HG03378 (cell line): ENCODE data around the gene PALLD.

ENCODE experiments used
- ATAC-seq: cut with Tn5 transposase; IDR thresholded peaks from one replicate; pipeline ENCODE4 v1.9.1; 2021; ENCODE audit warnings: mild to moderate bottlenecking, moderate library complexity; ENCODE audit not compliant: unreplicated experiment

Gene PALLD

DNA sequence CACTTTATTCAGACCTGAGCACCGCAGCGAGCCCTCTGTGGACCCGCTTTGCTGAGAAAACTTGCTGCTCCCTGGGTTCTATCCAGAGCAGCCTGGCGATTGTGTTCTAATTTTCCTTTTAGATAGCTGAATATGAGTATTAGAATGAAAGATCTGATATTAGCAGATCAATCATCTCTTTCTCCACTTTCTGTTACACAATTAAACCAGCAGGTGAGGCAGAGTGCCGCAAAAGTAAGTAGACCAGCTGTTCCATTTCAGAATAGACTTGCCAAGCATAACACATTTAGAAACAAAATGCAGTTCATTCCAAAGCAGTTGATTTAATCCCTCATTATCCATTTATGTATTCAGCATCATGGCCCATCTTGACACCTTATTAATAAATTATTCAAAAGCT lies 58.6 kb downstream of the PALLD start:
- no peak for ATAC-seq

DNA sequence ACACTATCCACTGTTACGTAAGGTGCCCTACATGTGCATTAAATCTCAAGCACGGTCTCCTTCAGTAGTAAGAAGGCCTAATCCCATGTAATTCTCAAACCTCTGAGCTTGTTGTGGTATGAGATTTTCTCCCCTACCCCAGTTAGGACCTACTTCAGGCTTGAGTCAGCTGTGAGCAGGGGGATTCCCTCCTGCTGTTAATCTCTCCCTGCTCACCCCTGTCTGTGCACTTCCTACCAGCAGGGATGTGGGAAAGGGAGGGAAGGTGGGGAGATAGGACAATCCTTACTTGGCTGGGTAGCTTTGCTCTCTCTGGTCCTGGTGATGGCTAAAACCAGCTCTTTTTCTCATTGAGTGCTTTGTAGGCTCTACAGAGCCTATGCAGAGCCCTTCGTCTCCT lies 60.8 kb downstream of the PALLD start:
- ATAC-seq, result no peak

DNA sequence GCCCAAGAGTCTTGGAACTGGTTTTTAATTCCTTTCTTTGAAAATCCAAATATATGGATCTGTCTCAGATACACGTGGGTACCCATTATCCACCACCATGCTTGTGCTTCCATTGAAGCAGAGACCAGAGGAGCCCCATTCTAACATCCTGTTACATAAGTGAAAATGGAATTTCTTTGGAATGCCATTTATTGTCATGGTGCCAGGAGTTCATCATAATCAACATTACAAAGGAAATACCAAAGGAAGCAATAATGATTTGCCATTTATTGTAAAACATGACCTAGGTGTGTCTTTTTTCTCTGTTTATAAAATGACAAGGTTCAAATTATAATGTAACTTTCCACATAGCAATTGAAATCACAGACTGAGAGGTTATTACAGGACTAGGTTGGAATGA lies 61.7 kb downstream of the PALLD start:
- ATAC-seq, result no peak

DNA sequence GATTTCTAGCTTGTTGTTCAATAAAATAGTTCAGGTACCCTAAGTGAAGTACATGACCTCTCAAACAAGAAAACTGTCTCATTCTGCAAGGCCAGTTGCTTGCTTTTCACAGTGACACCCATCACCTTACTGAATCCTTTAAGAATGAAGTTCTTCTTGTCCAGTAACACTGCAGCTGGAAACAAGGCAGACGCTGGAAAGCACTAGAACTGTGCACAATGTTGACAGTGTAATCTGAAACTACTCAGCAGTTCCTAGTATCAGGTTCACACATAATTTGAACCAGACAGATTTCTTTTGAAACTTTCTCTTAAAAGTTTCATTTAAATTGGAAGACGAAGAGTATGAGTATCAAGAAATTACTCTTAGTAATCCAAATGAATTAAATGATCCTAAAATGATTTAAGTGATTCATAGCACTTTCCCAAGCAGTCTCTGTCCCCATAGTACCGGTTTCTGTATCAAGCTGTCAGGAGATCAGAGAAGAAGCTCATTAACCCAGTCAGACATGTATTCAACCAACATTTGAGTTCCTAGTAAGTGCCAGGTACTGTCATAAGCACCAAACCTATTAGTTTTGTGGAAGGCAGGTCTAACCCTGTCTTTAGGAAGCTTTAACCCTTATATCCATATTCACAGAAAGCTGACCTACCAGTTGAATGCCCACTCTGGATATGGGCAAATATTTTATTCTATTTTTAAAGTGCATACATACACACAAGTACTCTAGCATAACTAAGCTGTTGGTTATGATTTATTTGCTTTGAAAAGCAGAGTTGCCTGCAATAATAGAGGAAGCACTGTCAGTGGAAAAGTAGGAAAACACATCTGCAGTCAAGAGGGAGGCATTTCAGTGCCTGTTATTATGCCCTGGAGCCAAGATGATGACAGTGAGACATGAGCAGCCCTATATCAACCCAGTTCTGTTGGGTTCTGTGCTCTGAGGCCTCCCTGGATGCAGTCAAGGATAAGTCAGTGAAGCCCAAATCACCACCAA lies 63.6 kb downstream of the PALLD start:
- ATAC-seq, result no peak

DNA sequence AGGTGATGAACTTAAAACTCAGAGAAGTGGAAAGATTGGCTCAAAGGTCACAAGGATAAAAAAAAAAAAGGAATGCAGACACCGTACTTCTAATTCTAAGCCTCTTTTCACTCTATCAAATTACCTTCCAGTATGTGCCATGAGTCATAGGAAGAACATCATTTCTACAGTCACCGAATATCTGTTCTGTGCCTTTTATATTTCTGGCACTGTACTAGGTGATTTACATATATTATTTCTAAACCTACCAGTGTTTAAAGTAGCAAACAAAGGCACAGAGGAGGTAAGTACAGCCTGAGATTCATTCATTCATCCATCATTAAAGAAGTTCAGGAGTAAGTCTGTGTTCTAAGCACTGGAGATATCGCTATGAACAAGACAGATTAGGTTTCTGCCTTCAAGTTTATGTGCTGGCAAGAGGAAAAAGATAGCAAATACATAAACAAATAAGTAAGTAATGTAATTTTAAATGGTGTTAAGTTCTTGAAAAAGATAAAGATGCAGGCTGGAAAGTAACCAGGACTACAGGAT lies 65.3 kb downstream of the PALLD start:
- no peak for ATAC-seq

DNA sequence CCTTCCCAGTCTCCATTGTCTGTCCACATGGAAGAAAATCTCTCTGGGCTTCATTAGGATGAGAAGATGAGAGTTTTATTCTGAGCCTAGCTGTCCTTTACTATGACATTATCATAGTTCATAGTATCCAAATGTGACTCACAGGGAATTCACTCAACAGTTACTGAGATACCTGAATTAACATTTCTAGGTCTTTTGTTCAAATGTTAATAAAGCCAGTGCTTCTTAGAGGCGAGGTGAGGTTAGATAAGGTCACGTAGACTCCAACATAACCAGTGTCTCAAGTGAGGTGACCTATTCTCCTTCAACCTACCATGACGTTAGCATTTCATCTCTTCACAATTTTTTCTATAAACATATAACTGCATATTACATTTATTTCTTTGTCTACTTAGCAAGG lies 67.2 kb downstream of the PALLD start:
- ATAC-seq, result no peak

DNA sequence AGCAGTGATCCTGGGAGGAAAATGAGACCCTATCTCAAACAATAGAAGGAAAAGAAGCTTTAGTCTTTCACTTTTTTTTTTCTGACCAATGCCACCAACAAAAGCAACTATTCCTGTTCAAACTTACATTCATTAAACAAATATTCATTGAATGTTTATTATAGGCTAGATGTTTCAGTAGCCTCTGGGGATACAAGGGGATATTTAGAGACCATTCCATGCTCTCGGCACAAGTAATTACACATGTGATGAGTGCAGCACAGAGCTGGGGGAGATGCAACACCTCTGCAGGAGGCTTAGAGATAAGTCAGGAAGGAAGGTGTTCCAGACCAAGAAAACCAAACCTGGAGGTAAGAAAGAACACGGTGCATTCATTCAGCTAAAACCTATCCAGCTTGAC lies 68.3 kb downstream of the PALLD start:
- no peak for ATAC-seq

DNA sequence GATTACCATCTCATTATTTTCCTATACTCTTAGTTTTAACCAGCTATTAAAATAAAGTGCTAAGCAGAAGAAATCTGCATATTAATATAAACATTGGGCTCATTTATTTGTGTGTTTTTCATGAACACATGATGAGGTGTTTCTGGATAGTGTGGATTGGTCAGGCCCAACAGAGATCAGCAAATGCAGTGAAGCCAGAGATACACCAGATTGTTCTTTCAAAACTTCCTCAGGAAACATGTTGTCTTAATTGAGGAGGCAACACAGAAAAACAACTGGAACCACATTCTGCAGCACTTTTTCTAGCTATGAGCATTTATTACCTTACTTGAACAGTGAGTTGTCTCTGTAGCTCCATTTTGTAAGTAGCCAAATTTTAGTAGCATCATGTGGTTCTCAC lies 69.9 kb downstream of the PALLD start:
- ATAC-seq, result no peak

DNA sequence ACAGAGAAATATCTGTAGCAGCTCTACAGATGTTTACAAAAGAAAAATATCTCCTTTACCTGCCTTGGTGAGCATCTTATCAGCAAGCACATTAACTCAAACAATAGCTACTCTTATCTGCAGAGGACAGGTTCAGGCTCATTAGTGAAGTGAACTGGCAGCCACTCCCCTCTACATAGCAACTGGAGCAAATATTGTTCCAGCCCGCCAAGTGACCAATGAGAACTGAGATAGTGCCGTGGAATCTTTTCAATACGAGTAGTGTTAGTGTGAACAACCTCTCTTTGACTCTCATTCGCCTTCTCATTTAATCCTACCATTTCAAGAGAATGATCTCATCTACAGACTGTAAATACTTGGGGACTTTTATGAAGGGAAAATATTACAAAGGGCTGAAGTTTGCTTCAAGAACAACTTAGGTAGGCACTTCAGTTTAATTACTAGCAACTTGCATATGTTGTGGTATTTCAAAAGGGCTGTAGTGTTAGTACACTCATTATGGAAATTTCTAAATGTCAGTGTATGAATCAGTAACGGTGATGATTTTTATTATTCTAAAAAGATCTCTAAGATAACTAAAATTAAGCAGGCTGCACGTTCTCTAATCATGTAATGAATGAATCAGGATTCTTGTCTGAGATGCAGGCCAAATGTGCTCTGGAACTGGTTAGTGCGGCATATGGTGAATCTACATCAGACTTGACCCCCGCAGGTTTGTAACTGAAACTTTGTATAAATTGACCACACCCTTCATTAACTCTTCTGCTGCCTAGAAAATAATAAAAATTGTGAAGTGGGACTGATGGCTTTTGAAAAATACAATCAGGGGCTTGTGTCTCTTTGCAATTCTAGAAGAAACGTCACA lies 72.4 kb downstream of the PALLD start:
- ATAC-seq, result no peak

DNA sequence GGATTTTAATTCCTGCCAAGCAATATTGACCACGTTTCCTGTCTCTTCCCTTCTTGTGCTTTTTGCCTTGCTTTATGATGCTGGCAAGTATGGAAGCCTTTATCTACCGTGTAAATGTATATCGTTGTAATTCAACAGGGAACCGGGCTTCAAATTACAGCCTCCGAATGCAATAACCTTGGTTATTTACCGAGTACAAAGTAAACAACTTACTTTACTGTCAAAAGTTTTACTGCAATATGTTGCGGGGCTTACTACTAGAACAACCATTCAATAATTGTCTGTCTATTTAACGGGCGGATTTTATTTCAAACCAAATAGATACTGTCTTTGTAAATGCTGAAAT lies 73.1 kb downstream of the PALLD start:
- no peak for ATAC-seq

DNA sequence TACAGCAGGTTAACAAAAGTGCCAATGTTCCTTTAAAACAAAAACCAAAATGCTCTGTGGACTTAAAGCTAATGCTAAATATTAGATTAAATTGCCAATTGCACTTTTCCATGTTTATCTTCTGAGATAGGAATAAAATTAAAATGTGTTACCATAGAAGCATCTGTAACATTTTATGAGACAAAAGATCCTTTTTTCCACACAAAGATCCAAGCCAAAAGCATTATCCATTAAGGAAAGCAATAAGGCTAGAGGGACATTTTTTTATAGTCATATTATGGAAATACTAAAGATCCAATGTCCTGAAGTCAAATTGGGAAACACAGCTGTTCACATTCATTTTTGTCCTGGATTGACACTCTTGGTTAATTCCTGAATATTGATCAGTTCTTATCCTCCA lies 73.6 kb downstream of the PALLD start:
- no peak for ATAC-seq

DNA sequence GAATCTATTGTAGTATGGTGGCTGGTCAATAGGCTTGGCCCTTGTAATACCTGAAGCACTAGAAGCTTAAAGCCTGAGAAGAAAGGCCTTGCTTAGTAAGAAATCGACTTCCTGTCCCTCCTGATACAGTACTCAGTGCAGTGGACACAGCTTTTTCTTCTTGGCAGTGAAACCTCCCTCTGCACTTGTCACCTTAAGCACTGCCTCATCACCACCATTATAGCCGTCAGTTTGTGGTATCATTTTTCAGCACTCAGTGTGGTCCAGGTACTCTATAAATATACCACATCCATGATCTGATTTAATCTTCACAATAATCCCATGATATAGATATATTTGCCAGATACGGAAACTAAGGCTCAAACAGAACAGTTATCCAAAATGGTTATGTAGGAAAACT lies 75.2 kb downstream of the PALLD start:
- no peak for ATAC-seq

DNA sequence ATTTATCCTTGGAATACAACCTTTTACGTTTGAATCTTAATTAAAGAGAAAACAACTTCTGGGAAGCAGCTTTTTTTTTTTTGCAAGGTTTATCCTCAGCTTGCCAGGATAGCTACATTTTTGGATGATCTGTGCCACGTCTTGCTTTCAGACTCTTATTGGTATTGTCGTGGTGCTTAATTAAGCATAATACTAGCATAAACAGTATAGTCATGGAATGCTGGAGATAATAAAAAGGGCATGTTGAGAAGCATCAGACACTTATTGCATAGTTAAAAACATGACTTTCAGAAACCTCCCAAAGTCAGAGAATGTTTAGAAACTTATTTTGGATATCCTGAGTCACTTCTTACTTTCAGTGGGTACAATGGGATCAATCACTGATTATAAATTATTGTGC lies 77.0 kb downstream of the PALLD start:
- no peak for ATAC-seq

DNA sequence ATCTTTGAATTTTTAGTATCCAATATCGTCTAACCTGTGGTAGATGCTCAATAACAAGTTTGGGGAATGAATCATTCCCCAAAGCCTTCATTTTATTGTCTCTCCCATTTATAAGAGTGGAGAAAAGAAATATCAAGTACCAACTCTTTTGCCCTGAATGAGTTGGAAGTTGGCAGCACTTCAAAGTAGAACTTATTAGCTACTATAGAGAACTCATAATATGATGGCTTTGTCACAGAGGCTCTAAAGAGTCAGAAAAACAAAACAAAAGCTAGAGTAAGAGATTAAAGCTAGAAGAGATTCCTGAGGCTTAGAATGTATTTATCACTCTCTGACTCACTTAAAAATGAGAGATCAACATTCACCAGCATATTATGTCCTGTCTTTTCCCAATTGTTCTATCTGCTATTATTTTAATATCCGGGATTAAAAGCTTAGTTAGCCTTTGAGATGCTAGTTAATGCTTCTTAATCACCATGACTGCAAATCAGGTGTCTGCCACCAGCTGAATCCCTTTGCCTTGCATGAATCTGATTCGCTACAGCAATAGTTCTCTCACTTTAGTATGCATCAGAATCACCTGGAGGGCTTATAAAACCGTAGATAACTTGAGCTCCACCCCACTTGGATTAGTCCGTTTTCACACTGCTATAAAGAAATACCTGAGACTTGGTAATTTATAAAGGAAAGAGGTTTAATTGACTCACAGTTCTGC lies 77.9 kb downstream of the PALLD start:
- no peak for ATAC-seq

DNA sequence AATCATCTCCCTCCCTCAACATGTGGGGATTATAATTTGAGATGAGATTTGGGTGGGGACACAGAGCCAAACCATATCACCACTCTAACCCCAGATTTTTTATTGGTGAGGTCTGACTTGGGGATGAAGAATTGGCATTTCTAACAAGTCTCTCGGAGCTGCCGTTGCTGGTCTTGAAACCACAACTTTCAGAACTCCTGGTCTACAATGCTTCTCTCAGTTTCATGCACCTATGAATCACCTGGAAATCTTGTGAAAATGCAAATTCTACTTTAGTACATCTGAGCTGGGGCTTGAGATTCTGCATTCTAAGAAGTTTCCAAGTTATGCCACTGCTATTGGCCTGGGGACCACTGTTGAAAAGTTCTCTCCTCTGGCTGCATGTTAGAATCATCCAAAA lies 78.6 kb downstream of the PALLD start:
- no peak for ATAC-seq

DNA sequence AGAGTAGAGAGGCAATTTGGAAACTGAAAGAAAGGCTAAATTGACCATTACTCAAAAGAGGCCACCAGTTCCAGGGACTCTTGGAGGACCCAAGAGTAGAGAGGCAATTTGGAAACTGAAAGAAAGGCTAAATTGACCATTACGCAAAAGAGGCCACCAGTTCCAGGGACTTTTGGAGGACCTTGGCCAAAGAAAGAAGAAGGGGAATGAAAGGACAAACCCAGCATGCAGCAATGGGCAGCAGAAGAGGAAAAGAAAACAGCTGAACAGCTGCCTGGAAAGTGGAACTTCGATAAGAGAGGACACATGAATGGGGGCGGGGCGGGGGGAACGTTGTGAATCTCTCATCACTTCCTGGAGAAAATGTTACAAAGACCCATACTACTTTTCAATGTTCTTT lies 80.8 kb downstream of the PALLD start:
- no peak for ATAC-seq

DNA sequence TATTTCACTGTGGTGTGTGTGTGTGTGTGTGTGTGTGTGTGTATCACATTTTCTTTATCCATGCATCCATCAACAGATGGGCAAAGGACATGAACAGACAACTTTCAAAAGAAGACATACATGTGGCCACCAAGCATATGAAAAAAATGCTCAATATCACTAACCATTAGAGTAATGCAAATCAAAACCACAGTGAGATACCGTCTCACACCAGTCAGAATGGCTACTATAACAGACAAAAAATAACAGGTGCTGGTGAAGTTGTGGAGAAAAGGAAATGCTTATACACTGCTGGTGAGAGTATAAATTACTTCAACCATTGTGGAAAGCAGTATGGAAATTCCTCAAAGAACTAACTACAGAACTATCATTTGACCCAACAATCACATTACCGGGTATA lies 83.4 kb downstream of the PALLD start:
- no peak for ATAC-seq

DNA sequence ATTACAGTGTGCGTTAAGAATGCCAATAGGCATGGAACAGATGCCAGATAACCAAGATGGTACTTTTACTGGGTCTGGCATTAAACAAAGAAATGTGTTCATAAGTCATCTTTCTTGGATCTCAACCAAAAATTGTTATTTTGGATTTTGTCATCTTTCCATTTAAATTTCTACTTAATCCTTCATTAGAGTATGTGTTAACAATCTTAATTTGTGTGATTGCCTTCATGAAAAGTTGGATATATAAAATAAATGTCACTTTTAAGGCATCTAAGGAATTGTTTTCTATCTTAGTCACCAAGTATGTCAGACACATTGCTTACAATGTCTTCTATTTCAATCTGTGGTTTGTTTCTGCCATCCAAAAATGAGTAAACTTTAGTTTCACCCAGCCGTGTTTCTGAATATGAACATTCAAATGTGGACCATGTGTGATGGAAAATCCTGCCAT lies 87.5 kb downstream of the PALLD start:
- peak; percentile 59 for ATAC-seq

DNA sequence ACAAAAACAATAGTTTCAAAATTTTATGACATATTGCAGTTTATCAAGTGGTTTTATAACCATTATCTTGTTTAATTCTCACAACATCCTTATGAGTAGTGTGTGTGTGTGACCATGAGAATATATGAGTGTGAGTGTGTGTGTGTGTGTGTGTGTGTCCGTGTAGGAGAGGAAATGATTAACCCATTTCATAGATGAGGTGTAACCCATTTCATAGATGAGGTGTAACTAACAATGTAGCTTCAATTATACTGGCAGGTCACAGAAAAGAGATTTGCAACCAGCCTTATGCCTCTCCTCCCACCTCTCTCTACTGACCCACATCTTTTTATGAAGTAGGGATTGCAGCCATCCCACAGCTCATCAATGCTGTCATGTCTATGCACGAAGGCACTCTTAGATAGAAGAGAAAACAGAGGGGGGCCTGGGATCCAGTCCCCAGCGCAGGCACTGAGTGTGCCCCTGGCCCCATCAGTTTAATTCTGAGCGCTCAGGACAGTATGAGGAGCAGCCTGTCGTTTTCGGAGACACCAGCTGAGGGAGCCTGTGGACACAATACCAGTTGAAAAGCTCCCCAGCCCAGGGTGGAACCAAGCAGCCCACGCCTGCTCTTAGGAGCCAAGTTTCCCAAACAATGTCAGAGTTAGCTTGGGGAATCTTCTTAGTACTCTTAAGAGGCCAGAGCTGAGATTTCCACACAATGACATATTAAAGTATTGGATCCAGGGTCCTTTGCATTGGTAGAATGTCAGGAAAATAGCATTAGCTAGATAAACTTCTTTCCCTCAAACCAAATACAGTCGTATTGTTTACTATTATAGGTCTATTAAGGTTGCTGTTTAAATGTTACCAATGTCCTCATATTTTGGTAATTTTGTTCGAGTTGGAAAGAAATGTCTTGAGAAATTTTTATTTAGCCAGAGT lies 88.6 kb downstream of the PALLD start:
- peak; percentile 63 for ATAC-seq

DNA sequence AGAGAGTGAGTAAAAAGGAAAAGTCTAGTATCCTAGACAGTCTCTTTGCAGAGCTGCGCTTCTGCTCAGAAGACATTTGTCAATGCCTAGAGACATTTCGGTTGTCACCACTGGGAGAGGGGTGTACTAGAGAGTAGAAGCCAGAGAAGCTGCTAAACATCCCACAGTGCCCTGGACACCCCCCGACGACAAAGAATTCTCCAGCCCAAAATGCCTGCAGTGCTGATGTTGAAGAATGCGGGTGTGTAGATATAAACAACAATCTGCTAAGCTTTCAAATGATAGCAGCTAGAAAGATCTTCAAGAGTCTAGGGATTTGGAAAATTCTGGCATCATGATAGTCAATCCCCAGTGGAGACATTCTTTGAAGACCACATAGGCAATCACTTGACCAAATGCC lies 90.1 kb downstream of the PALLD start:
- no peak for ATAC-seq
